GM21737 (cell line): ENCODE results near the gene TMEM63B.
"Not testable (repeated sequence)": the region's sequence is repeated elsewhere in the genome, so short reads cannot be mapped to it uniquely, and the experiment has no call there.

Source experiments
- ATAC-seq: cut with Tn5 transposase; IDR thresholded peaks from one replicate; pipeline ENCODE4 v1.9.1; 2021; ENCODE audit warnings: mild to moderate bottlenecking, moderate library complexity; ENCODE audit not compliant: unreplicated experiment

TMEM63B gene

DNA sequence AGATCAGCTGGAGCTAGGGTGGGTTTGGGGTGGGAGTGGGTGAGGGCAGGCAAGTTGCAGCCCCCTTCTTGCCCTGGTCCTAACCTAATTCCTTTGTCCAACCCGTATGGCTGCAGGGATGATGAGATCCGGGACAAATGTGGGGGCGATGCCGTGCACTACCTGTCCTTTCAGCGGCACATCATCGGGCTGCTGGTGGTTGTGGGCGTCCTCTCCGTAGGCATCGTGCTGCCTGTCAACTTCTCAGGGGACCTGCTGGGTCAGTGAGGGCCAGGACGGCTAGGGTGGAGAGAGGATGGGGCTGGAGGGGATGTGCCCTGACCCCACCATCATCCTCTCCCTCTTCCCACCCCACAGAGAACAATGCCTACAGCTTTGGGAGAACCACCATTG, 12.0 kb downstream of the TMEM63B start:
- no peak for ATAC-seq

DNA sequence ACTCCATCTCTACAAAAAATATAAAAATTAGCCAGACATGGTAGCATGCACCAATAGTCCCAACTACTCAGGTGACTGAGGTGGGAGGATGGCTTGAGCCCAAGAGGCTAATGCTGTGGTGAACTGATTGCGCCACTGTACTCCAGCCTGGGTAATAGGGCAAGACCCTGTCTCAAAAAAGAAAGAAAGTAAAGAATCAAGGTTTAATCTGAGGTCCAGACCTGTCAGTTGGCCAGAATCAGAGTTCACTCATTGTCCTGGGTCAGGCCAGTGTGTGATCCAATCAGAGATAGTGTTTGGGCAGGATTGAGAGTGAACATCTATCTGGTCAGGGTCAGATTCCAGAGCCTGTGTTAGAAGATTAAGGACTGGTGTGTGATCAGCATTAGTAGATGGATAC, 15.5 kb downstream of the TMEM63B start:
- ATAC-seq, result no peak

DNA sequence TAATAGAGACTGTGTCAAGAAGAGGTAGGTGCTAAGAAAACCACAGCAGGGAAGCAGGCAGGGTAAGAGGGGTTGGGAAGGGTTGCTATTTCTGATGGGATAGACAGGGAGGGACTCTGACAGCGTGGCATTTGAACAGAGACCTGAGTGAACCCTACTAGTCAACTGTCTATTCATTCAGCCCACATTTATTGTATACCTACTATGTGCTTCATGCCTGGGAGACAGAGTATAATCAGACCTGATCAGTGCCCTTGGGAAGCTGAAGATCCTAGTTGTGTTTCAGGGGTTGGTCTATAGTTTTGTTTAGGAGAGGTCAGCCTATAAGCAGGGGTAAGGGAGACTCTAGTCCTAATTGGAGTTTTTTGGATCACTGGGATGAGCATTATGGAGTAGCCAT, 16.4 kb downstream of the TMEM63B start:
- ATAC-seq, result no peak

DNA sequence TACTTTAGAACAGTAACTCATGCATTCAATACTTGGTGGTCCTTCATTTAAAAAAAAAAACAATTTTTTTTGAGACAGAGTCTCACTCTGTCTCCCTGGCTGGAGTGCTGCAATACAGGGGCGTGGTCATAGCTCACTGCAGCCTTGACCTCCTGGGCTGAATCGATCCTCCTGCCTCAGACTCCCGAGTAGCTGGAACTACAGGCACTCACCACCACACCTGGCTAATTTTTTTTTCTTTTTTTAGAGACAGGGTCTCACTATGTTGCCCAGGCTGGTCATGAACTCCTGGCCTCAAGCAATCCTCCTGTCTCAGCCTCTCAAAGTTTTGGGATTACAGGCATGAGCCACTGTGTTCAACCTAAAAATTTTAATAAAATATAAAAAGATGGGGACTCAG, 17.2 kb downstream of the TMEM63B start:
- not testable (repeated sequence) for ATAC-seq

DNA sequence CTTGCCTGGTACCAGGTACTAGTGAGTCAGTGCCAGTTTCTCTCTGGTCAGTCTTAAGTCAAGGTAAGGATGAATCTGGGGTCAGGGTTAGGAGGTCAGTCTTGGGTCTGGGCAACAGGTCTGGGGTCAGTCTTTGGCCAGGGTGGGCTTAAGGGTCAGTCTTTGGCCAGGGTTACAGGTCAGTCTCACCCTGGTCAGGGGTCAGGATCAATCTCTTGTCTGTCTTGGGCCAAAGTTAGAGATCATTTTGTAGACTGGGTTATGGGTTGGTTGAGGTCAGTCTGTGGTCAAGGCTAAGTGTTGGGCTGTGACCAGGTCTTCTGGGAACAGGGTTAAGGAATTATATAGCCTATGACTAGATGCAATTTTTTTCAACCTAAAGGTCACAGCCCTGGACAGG, 18.5 kb downstream of the TMEM63B start:
- no peak for ATAC-seq

DNA sequence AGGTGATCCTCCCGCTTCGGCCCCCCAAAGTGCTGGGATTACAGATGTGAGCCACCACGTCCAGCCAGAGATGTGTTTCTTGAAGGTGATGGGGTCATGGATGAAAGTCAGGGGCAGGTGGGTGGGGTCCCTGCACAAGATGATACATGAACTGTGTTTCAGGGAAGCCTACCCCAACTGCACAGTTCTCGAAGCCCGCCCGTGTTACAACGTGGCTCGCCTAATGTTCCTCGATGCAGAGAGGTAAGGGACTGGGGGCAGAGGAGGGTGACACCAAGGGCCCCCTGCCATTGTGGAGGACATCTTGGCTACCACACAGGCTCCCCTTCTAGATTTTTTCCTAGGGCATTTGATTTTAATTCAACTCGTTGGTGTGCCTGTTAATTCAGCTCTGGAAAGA, 19.3 kb downstream of the TMEM63B start:
- ATAC-seq, result no peak

DNA sequence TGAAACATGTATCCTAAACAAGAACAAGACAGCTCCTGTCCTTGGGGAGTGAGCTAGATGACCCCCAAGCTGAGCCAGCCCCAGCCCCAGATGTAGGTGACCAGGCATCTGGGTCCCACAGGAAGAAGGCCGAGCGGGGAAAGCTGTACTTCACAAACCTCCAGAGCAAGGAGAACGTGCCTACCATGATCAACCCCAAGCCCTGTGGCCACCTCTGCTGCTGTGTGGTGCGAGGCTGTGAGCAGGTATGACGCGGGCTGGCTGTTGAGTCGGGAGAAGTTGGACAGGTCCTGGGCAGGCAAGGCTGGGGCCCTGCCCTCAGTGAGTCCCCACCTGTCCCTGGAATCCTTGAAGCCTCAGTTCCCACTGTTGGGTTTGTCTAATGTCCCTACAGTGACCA, 19.9 kb downstream of the TMEM63B start:
- no peak for ATAC-seq

DNA sequence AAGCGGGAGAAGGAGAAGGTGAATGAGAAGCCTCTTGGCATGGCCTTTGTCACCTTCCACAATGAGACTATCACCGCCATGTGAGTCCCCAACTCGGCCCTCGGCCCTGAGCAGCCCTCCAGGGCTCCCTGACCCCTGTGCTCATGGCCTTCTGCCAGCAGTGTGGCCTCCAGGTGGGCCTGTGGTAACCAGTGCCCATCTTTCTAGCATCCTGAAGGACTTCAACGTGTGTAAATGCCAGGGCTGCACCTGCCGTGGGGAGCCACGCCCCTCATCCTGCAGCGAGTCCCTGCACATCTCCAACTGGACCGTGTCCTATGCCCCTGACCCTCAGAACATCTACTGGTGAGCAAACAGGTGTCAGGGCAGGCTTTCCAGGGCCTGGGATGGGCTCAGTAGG, 21.0 kb downstream of the TMEM63B start:
- no peak for ATAC-seq

DNA sequence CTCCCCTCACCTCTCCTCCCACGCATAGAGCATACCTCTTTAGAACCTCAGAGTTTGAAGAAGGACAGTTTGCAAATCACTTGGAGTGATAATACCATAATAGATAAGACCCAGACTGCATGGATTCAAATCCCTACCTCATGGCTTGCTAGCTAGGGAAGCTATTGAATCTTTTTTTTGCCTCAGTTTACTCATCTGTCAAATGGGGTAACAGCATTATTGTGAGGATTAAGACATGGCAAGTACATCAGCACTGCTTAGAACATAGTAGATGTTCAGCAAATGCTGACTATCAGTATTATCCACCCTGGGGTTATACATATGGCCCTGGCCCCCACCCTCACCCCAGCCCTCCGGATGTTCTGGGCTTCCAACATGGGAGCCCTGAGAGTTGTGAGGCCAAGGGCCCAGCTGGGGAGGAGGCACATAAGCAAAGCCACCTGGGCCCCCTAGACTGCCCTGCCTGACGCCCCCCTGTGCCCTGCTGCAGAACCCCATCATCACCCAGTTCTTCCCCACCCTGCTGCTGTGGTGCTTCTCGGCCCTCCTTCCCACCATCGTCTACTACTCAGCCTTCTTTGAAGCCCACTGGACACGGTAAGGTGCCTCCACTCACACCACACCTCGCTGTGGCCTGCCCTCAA, 22.1 kb downstream of the TMEM63B start:
- no peak for ATAC-seq

DNA sequence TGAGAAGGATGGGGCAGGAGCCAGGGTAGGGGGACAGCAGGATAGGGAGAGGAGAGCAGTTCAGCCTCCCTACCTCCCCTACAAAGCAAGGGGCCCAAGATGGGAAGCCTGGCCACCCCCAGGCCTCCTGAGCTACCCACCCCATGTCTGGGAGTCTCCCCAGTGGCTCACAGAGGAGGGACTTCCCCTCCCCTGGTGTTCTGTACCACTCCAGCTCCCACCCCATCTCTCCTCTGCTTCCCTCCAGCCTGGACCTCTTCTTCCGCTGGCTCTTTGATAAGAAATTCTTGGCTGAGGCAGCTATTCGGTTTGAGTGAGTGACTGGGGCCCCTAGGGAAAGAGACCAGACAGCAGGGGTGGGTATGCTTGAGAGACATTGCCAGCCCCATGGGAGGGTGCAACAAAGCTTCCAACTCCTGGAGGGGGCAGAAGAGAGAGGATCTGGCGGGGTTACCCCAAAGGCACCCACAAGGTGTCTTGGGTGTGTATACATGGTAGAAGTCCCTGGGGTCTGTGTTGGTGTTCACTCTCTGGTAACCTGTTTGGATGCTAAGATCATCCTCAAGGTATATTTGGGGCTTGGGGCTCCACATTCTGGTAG, 23.1 kb downstream of the TMEM63B start:
- ATAC-seq, result no peak

DNA sequence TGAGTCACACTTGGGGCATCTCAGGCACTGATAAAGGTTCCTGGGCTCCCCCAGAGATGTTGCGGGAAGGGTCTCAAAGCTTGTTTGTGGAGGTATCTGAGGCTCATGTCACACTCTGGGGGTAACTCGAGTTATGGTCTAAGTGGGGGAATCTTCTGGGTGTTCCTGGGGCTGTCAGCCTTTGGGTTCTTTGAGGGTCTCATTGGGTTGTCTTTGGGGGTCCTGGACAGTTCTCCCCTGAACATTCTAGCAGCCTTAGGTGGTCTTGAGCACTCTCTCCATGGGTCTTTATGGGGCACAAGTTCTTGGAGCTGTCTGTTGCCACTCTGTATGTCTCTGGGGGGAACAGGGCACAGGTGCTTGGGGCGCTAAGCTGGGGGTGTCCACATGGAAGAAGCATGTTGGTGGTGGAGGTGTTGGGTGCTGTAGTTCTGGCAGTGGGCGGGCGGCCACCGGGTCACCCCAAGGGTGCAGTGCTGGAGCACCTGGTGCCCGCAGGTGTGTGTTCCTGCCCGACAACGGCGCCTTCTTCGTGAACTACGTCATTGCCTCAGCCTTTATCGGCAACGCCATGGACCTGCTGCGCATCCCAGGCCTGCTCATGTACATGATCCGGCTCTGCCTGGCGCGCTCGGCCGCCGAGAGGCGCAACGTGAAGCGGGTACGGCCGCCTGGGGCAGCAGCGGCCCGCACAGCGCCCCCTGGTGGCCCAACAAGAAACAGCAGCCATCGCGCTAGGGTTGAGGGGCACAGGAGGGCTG, 24.2 kb downstream of the TMEM63B start:
- ATAC-seq, result peak; percentile 54

DNA sequence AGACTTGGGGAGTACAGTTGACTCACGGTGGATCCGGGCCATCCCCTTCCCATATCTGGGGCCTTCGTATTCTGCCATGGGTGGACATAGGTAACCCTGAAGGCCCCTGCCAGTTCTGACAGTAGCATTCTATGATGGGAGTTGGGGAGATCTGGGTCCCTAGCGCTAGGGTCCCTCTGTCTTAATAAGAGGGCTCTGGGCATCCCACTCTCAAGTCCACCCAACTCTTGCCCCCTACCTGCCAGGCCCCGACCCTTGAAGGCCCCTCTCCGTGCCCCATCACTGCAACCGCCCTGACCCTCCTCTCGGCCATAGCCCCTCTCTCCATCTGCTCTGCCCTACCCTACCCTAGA, 24.7 kb downstream of the TMEM63B start:
- ATAC-seq, result no peak

DNA sequence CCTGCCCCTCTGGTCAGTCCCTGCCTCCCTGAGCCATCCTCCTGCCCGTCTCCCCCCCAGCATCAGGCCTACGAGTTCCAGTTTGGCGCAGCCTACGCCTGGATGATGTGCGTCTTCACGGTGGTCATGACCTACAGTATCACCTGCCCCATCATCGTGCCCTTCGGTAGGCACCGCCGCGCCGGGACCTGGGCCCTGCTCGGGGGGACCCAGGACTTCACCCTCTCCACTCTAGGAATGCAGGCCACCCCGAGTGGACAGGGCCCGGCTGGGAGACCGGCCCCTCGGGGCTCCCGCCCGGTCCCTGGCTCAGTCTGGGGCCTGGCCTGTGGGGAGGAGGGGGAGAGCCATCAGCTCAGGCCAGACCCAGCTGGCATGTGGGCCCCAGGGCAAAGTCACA, 25.2 kb downstream of the TMEM63B start:
- ATAC-seq, result no peak

DNA sequence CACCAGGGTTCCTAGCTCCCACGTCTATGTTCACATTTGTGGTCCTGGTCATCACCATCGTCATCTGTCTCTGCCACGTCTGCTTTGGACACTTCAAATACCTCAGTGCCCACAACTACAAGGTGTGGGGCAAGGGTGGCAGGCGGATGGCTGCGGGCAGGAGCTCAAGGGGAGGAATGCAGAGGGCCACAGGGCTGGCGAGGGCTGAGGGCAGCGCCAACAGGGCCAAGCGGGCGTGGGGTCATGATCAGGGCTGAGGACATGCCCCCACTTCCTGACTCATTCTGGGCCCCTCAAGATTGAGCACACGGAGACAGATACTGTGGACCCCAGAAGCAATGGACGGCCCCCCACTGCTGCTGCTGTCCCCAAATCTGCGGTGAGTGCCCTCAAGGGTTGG, 26.7 kb downstream of the TMEM63B start:
- no peak for ATAC-seq

DNA sequence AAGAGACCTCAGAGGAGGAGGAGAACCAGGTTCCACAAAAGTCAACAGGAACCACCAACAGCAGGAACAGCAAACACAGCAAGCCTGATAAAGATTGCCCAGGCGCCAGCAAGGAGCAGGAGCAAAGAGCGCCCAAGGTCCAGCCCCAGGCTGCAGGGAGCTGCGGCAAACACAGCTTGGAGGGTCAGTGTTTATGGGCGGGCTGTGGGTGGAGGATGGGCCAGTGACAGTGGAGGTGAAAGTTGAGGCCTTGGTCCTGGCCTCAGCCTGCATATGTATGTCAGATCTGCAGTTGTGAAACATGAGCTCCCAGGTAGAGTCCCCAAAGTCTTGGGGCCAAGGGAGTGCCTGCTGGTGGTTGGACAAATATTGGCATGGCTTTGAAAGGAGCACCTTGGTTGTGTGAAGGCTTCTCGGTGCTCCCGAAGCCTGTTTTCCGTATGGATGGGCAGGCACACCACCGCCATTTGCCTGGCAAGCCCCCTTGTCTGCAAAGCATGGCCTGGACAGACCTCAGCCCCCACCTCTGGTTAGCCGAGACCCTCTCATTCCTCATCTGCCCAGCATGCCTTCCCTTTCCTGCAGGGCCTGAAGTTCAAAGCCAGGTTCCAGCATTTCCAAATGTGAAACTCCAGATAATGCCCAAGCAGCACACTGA, 29.3 kb downstream of the TMEM63B start:
- ATAC-seq, result no peak

DNA sequence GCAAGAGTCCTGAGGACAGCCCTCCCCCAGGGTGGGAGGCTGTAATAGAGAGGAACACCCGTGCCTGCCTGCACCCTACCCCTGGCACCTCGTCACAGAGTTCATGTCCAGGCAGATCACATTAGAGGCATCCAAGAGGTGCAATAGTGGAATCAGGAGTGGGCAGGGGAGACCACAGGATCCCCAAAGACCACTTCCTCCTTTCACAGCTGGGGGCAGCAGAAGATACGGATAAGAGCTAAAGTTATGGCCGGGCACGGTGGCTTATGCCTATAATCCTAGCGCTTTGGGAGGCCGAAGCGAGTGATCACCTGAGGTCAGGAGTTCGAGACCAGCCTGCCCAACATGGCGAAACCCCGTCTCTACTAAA, 29.8 kb downstream of the TMEM63B start:
- no peak for ATAC-seq

DNA sequence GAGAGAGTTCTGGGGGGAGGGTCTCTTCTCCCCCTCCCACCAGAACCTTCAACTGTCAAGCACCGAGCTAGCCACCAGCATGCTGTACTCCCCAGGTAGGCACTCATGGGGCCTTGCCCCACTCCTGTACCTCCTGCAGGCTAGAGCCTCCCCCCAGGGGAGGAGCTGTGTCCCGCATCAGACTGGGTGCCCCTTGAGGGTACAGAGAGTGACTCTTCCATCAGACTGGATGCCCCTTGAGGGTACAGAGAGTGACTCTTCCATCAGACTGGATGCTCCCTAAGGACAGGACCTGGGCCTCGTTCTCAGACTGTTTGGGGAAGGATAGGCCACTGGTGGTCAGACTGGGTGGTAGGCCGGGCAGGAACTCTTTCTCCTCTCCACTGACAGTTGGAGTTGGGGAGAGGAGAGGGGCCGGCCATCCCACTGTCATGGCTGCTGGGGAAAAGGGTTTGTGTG, 31.4 kb downstream of the TMEM63B start, which contains the start of gene CAPN11:
TSS of gene CAPN11 (plus strand) at position 51 of the 459 bp plus-strand sequence. CDS start at position 80, 29 bp downstream.
- ATAC-seq, result no peak

DNA sequence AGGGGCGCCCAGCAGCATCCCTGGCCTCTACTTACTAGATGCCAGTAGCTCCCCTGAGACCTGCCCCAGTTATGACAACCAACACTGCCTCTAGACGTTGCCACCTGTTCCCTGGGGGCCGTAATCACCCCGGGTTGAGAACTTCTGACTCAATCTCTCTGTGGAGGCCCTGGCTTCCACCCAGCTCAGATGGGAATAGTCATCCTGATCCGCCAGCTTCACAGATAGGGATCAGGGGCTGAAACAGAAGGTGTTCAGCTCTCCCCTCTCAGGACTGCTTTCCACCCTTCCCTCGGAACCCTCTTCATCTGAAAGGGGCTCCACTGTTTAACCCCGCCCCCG, 34.6 kb downstream of the TMEM63B start:
- ATAC-seq, result no peak

DNA sequence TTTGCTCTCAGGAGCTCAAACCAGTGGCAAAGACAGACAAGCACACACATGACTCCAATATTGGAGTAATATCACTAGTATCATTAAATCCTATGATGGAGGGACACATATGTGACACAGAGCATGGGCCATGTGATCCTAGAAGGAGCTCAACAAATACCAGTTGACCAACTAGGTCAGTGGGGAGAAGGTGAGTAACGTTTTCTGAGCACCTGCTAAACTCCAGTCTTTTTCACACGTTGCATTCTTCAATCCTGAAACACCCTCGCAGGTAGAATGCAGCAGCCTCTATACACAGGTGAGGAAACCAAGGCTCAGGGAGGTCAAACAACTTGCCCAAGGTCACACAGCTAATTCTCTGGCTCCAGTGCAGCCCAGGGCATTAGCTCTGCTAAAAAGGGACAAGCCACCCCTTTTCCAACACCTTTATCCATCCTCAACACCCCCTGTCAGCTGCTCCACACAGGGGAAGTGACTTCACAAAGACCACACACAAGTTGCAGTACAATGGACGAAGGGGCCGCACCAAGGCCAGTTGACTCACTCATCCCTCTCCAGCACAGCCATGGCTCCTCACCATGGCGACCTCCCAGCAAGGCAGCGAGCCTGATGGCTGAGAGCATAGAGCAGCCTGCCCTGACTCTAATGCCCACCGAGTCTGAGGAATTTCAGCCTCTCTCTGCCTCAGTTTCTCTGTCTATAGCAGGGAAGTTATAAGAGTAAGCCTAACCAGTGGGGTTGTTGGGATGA, 35.7 kb downstream of the TMEM63B start:
- no peak for ATAC-seq

DNA sequence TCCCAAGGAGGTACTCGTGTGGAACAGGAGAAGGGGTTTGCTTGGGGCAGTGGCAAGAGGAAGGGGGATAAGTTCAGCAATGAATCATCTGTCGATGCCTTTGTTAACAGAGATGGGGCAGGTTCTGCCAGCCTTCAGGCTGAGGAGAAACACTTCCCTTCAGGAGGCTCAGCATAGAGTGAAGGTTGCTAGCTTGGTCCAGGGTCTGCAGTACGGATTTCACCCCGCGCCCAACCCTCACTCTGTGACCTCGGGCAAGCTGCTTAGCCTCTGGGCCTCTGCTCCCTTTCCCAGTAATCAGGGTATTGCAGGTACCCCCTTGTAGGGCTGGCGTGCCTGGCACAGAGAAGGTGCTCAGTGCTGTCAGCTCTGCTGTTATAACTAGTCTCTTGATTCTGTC, 38.8 kb downstream of the TMEM63B start:
- ATAC-seq, result no peak

DNA sequence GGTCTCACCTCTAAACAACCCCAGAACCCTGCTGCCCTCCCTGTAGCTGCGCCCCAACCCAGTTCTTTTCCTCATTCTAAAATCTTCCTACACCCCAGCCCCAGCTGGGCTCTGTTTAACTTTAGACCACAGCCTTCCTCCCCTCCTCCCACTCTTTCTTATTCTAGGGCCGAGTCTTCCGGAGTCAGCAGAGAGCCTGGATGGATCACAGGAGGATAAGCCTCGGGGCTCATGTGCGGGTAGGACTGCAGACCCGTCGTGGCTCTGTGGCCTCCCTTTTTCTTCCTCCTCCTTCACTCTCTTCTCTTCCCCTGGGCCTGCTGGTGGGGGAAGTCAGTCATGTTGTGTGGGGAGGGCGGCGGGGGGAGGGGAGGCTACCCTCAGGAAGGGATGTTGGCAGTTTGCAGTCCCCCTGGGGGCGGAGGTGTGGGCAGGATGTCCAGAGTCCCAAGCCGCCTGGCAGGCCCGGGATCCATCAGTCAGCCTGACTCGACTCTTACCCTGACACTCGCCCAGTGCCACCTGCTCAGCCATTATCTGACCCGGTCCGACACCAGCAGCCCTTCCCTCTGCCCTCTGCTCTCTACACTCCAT, 39.3 kb downstream of the TMEM63B start:
- no peak for ATAC-seq
